ENCODE measurements around the gene PLA2R1.
A peak's percentile ranks its signal among the peaks of the same experiment; 100 is the strongest.

Gene PLA2R1

DNA sequence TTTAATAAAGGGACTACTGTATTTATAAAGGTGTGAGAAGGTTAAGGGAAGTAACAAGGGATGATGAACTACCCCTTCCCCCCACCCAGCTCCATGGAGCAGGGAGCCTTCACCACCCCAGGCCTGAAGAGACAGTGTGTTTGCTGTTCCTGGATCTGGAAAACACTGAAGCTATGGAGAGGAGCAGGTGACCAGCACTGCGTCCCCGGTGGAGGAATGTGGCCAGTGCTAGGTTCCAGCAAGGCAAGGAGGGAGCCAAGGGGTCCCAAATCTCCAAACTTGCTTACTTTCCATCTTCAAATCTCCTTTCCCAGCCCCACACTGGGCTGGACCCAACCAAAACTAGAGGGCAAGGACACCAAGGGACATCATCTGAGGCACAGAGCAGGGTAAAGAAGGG, 135.7 kb downstream of the PLA2R1 start:
- H3K4me3 ChIP-seq (ENCODE audit: low read depth, low read length): no peak overlapping the region
- H3K4me1 ChIP-seq (ENCODE audit: control insufficient read depth, insufficient read depth, low read length): peaks cover 3% of the 10 kb centered on the region; the same call in 1 of the 2 replicates
- ChIA-PET CTCF (interaction anchor here (0.5 kb wide), 1 partner anchor 211 kb away, joined by 4 read pairs; no protein-coding TSS in a partner anchor), POLR2A (no interaction called here)
- no peak overlapping the region for H3K27ac ChIP-seq (ENCODE audit: extremely low read depth, low read depth, low read length)
- TF ChIP-seq ZNF837 (tag by site-specific recombination; IDR thresholded peaks at IDR 0.05) (no peak), ZNF341 (tag by site-specific recombination; IDR thresholded peaks at IDR 0.05; ENCODE audit: low read depth) (peak; percentile 51), HOXA7 (CRISPR knock-in tag; IDR thresholded peaks at IDR 0.05; ENCODE audit: borderline replicate concordance) (no peak)
- H3K9me3 ChIP-seq (ENCODE audit: control insufficient read depth, insufficient read depth, low read depth, low read length): no peaks in the 10 kb centered on the region
- no peaks in the 10 kb centered on the region for H3K36me3 ChIP-seq (ENCODE audit: control insufficient read depth in 2 of 2, insufficient read depth in 1 of 2, low read length in 2 of 2)

GRCh38 chr2:159925975-159926374, 136.4 kb downstream of the PLA2R1 start:
- Histone ChIP-seq H3K9me3 (ENCODE audit: control insufficient read depth, insufficient read depth, low read depth, low read length) (no peaks in the 10 kb centered on the region), H3K4me1 (ENCODE audit: control insufficient read depth, insufficient read depth, low read length) (peaks cover 3% of the 10 kb centered on the region; the same call in 1 of the 2 replicates), H3K27ac (ENCODE audit: extremely low read depth, low read depth, low read length) (no peak overlapping the region), H3K36me3 (ENCODE audit: control insufficient read depth in 2 of 2, insufficient read depth in 1 of 2, low read length in 2 of 2) (no peaks in the 10 kb centered on the region), H3K4me3 (ENCODE audit: low read depth, low read length) (no peak overlapping the region)
- CTCF ChIA-PET: interaction anchor here (0.5 to 1.6 kb wide), 3 partner anchors 14 to 210 kb away, joined by 3 to 6 read pairs (median 4); no protein-coding TSS in a partner anchor
- TF ChIP-seq ZNF239 (tag by site-specific recombination; IDR thresholded peaks at IDR 0.05): no peak
- peak; percentile 52 for TF ChIP-seq PRDM6 (tag by site-specific recombination; IDR thresholded peaks at IDR 0.05)
- TF ChIP-seq PRDM1 (tag by site-specific recombination; IDR thresholded peaks at IDR 0.05): no peak
- TF ChIP-seq ZNF843 (tag by site-specific recombination; IDR thresholded peaks at IDR 0.05): peak; percentile 66
- peak; percentile 10 for TF ChIP-seq ZNF510 (tag by site-specific recombination; IDR thresholded peaks at IDR 0.05; ENCODE audit: insufficient replicate concordance)
- TF ChIP-seq TCF7L2 (IDR thresholded peaks at IDR 0.05; ENCODE audit: borderline replicate concordance, low read depth, low read length): peak; percentile 84; the same call in 1 of the 2 replicates
- TF ChIP-seq ZNF394 (tag by site-specific recombination; IDR thresholded peaks at IDR 0.05; ENCODE audit: borderline replicate concordance): no peak
- TF ChIP-seq FEZF1 (tag by site-specific recombination; IDR thresholded peaks at IDR 0.05): peak; percentile 63
- no peak for TF ChIP-seq TRIM28 (IDR thresholded peaks at IDR 0.05; ENCODE audit: borderline replicate concordance, low read length)
- 0 out of 2 replicates have a peak, but pooled peaks have one; percentile 43 for TF ChIP-seq ZNF596 (tag by site-specific recombination; IDR thresholded peaks at IDR 0.05)
- peak; percentile 82 for TF ChIP-seq SP7 (tag by site-specific recombination; IDR thresholded peaks at IDR 0.05)
- peak; percentile 58; the same call in 1 of the 2 replicates for TF ChIP-seq OSR2 (tag by site-specific recombination; IDR thresholded peaks at IDR 0.05)
- POLR2A ChIA-PET: no interaction called here

DNA sequence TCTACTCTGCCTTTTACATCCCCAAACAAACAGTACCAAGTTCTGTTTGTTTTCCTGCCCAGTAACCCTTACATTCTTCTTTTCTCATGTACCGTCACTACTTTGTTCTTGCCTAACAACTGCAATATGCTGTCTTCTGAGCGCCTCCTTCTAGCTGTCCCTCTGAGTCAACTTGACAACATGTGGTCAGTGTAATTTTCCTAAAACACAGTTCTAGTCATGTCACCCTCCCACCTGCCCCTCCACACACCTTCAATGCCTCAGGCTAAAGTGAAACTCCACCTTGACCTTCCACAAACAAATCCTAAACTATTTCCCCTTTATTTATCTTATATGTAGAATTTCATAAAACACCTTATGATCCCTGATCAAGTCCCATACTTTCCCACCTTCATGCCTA, 139.9 kb downstream of the PLA2R1 start:
- no peaks in the 10 kb centered on the region for H3K36me3 ChIP-seq (ENCODE audit: control insufficient read depth in 2 of 2, insufficient read depth in 1 of 2, low read length in 2 of 2)
- CTCF ChIA-PET: interaction anchor here (0.7 to 3.9 kb wide), 6 partner anchors 11 to 78 kb away, joined by 3 to 23 read pairs (median 6); no protein-coding TSS in a partner anchor
- no peak overlapping the region for H3K27ac ChIP-seq (ENCODE audit: extremely low read depth, low read depth, low read length)
- no peak overlapping the region for H3K4me3 ChIP-seq (ENCODE audit: low read depth, low read length)
- POLR2A ChIA-PET: no interaction called here
- H3K4me1 ChIP-seq (ENCODE audit: control insufficient read depth, insufficient read depth, low read length): peaks cover 3% of the 10 kb centered on the region; the same call in 1 of the 2 replicates
- H3K9me3 ChIP-seq (ENCODE audit: control insufficient read depth, insufficient read depth, low read depth, low read length): no peaks in the 10 kb centered on the region
- TF ChIP-seq ZXDB (tag by site-specific recombination; IDR thresholded peaks at IDR 0.05) (no peak), ZFP3 (tag by site-specific recombination; IDR thresholded peaks at IDR 0.05; ENCODE audit: low read depth) (no peak), ZSCAN23 (tag by site-specific recombination; IDR thresholded peaks at IDR 0.05) (no peak)
- TF ChIP-seq, protein P1, sequence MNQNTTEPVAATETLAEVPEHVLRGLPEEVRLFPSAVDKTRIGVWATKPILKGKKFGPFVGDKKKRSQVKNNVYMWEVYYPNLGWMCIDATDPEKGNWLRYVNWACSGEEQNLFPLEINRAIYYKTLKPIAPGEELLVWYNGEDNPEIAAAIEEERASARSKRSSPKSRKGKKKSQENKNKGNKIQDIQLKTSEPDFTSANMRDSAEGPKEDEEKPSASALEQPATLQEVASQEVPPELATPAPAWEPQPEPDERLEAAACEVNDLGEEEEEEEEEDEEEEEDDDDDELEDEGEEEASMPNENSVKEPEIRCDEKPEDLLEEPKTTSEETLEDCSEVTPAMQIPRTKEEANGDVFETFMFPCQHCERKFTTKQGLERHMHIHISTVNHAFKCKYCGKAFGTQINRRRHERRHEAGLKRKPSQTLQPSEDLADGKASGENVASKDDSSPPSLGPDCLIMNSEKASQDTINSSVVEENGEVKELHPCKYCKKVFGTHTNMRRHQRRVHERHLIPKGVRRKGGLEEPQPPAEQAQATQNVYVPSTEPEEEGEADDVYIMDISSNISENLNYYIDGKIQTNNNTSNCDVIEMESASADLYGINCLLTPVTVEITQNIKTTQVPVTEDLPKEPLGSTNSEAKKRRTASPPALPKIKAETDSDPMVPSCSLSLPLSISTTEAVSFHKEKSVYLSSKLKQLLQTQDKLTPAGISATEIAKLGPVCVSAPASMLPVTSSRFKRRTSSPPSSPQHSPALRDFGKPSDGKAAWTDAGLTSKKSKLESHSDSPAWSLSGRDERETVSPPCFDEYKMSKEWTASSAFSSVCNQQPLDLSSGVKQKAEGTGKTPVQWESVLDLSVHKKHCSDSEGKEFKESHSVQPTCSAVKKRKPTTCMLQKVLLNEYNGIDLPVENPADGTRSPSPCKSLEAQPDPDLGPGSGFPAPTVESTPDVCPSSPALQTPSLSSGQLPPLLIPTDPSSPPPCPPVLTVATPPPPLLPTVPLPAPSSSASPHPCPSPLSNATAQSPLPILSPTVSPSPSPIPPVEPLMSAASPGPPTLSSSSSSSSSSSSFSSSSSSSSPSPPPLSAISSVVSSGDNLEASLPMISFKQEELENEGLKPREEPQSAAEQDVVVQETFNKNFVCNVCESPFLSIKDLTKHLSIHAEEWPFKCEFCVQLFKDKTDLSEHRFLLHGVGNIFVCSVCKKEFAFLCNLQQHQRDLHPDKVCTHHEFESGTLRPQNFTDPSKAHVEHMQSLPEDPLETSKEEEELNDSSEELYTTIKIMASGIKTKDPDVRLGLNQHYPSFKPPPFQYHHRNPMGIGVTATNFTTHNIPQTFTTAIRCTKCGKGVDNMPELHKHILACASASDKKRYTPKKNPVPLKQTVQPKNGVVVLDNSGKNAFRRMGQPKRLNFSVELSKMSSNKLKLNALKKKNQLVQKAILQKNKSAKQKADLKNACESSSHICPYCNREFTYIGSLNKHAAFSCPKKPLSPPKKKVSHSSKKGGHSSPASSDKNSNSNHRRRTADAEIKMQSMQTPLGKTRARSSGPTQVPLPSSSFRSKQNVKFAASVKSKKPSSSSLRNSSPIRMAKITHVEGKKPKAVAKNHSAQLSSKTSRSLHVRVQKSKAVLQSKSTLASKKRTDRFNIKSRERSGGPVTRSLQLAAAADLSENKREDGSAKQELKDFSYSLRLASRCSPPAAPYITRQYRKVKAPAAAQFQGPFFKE (tag by site-specific recombination; IDR thresholded peaks at IDR 0.05; ENCODE audit: borderline replicate concordance): no peak
- TF ChIP-seq, protein P2, sequence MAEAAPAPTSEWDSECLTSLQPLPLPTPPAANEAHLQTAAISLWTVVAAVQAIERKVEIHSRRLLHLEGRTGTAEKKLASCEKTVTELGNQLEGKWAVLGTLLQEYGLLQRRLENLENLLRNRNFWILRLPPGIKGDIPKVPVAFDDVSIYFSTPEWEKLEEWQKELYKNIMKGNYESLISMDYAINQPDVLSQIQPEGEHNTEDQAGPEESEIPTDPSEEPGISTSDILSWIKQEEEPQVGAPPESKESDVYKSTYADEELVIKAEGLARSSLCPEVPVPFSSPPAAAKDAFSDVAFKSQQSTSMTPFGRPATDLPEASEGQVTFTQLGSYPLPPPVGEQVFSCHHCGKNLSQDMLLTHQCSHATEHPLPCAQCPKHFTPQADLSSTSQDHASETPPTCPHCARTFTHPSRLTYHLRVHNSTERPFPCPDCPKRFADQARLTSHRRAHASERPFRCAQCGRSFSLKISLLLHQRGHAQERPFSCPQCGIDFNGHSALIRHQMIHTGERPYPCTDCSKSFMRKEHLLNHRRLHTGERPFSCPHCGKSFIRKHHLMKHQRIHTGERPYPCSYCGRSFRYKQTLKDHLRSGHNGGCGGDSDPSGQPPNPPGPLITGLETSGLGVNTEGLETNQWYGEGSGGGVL (tag by site-specific recombination; IDR thresholded peaks at IDR 0.05): no peak
- TF ChIP-seq, protein P3, sequence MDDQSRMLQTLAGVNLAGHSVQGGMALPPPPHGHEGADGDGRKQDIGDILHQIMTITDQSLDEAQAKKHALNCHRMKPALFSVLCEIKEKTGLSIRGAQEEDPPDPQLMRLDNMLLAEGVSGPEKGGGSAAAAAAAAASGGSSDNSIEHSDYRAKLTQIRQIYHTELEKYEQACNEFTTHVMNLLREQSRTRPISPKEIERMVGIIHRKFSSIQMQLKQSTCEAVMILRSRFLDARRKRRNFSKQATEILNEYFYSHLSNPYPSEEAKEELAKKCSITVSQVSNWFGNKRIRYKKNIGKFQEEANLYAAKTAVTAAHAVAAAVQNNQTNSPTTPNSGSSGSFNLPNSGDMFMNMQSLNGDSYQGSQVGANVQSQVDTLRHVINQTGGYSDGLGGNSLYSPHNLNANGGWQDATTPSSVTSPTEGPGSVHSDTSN (CRISPR knock-in tag; IDR thresholded peaks at IDR 0.05): no peak
